IMR-90 (cell line): ENCODE results near the gene RAP1GAP. TPM values are rescaled to one million over a fixed set of nuclear protein-coding genes. Genes with fewer than 3 reads are reported as not detected.

ENCODE experiments used
- ATAC-seq: fragments of 200-7000 bp; cut with Tn5 transposase; 2 replicates; pipeline ENCODE4 v1.9.1; 2020; ENCODE audit warnings: low read depth, mild to moderate bottlenecking, moderate library complexity
- BruUV-seq: library from RNA; stranded (reverse); fragments of 400-500 nt; replicated peaks from 2 replicates; lab custom pipeline; 2021; lab: Mats Ljungman, UMichigan
- CTCF ChIA-PET: fragments of 300-600 bp; formaldehyde crosslinking; extraction: SDS; loops from one replicate; lab custom pipeline; 2021; ENCODE audit warnings: antibody characterized with exemption; lab: Yijun Ruan, JAX
- POLR2A ChIA-PET: fragments of 300-600 bp; sonication (Branson Sonifier 250); formaldehyde crosslinking; loops from one replicate; lab custom pipeline; 2022; ENCODE audit warnings: antibody characterized with exemption; ENCODE audit not compliant: unreplicated experiment; lab: Charles Lee
- DNase-seq: peaks from one replicate; pipeline ENCODE4 v3.0.0; 2013
- H2AFZ ChIP-seq: replicated peaks from 2 replicates; pipeline ENCODE3; 2013; ENCODE audit warnings: low read length, mild to moderate bottlenecking; ENCODE audit not compliant: poor library complexity
- H2AK5ac ChIP-seq: 2 replicates; pipeline ENCODE4 v1.6.1; 2013; ENCODE audit warnings: low read depth, low read length, inconsistent platforms
- H2AK9ac ChIP-seq: replicated peaks from 2 replicates; pipeline ENCODE3; 2013; ENCODE audit warnings: mild to moderate bottlenecking, low read depth, low read length, moderate library complexity; ENCODE audit not compliant: poor library complexity
- H2BK120ac ChIP-seq: 2 replicates; pipeline ENCODE4 v1.6.1; 2013; ENCODE audit warnings: low read depth, low read length, inconsistent platforms
- H2BK15ac ChIP-seq: 3 replicates; pipeline ENCODE4 v1.6.1; 2013; ENCODE audit warnings: low read depth, low read length, inconsistent platforms
- H2BK20ac ChIP-seq: 2 replicates; pipeline ENCODE4 v1.6.1; 2013; ENCODE audit warnings: low read depth, mild to moderate bottlenecking, inconsistent platforms, low read length, moderate library complexity
- H2BK5ac ChIP-seq: 2 replicates; pipeline ENCODE4 v1.6.1; 2013; ENCODE audit warnings: mild to moderate bottlenecking, low read depth, low read length, inconsistent platforms; ENCODE audit not compliant: poor library complexity, severe bottlenecking
- H3K14ac ChIP-seq: replicated peaks from 2 replicates; pipeline ENCODE4 v1.6.1; 2013; ENCODE audit warnings: low read depth, low read length, inconsistent platforms
- H3K18ac ChIP-seq: 2 replicates; pipeline ENCODE4 v1.6.1; 2013; ENCODE audit warnings: low read depth, low read length, control low read depth
- H3K23ac ChIP-seq: 2 replicates; pipeline ENCODE4 v1.6.1; 2013; ENCODE audit warnings: low read depth, low read length, inconsistent platforms
- H3K27ac ChIP-seq: 2 replicates; pipeline ENCODE4 v1.5.1; 2013; ENCODE audit warnings: mild to moderate bottlenecking, control low read depth, low read length; ENCODE audit not compliant: insufficient read depth
- H3K27me3 ChIP-seq: 2 replicates; pipeline ENCODE4 v1.6.1; 2013; ENCODE audit warnings: low read length; ENCODE audit not compliant: control insufficient read depth, insufficient read depth
- H3K36me3 ChIP-seq: 2 replicates; pipeline ENCODE4 v1.6.1; 2013; ENCODE audit warnings: low read length, mixed read lengths; ENCODE audit not compliant: control insufficient read depth, insufficient read depth
- H3K4ac ChIP-seq: 2 replicates; pipeline ENCODE4 v1.6.1; 2013; ENCODE audit warnings: low read depth, low read length, inconsistent platforms
- H3K4me1 ChIP-seq: 2 replicates; pipeline ENCODE4 v1.6.1; 2013; ENCODE audit warnings: low read length, mixed read lengths; ENCODE audit not compliant: control insufficient read depth, insufficient read depth
- H3K4me2 ChIP-seq: 2 replicates; pipeline ENCODE4 v1.6.1; 2013; ENCODE audit warnings: low read depth, mild to moderate bottlenecking, control low read depth, low read length, moderate library complexity
- H3K4me3 ChIP-seq: 2 replicates; pipeline ENCODE4 v1.5.1; 2013; ENCODE audit warnings: low read depth, mild to moderate bottlenecking, control low read depth, low read length, moderate library complexity; ENCODE audit not compliant: insufficient read depth
- H3K56ac ChIP-seq: 2 replicates; pipeline ENCODE4 v1.6.1; 2013; ENCODE audit warnings: low read length, inconsistent platforms; ENCODE audit not compliant: insufficient read depth; ENCODE audit errors: extremely low read depth
- H3K79me1 ChIP-seq, 2 experiments: 2 replicates each; pipeline ENCODE4 v1.6.1; 2013; ENCODE audit warnings: low read length in 2 of 2, inconsistent platforms in 1 of 2, low read depth in 1 of 2
- H3K9ac ChIP-seq: 2 replicates; pipeline ENCODE4 v1.6.1; 2013; ENCODE audit warnings: low read depth, low read length, control low read depth
- H3K9me1 ChIP-seq: 2 replicates; pipeline ENCODE4 v1.6.1; 2013; ENCODE audit warnings: low read length, inconsistent platforms; ENCODE audit not compliant: insufficient read depth
- H3K9me3 ChIP-seq: 2 replicates; pipeline ENCODE4 v1.6.1; 2013; ENCODE audit warnings: low read length; ENCODE audit not compliant: control insufficient read depth, insufficient read depth
- H4K20me1 ChIP-seq: 2 replicates; pipeline ENCODE4 v1.6.1; 2013; ENCODE audit warnings: low read length, inconsistent platforms; ENCODE audit not compliant: insufficient read depth
- H4K5ac ChIP-seq: 2 replicates; pipeline ENCODE4 v1.6.1; 2013; ENCODE audit warnings: mild to moderate bottlenecking, low read depth, low read length, control low read depth
- H4K8ac ChIP-seq, 2 experiments: 2 replicates each; pipeline ENCODE4 v1.6.1; 2013; ENCODE audit warnings: low read depth in 2 of 2, low read length in 2 of 2, control low read depth in 1 of 2, inconsistent platforms in 1 of 2
- H4K91ac ChIP-seq: 2 replicates; pipeline ENCODE4 v1.6.1; 2013; ENCODE audit warnings: low read depth, low read length, inconsistent platforms; ENCODE audit not compliant: insufficient read depth
- BHLHE40 ChIP-seq: fragments of 150-350 bp; IDR thresholded peaks from 2 replicates; pipeline ENCODE4 v1.6.1; 2016; ENCODE audit warnings: mild to moderate bottlenecking, low read depth, low read length
- CEBPB ChIP-seq: IDR thresholded peaks from 2 replicates; pipeline ENCODE4 v1.6.1; 2012; ENCODE audit warnings: low read depth, low read length, improper control_type of control experiment
- CHD1 ChIP-seq: IDR thresholded peaks from 2 replicates; pipeline ENCODE4 v1.6.1; 2012; ENCODE audit warnings: low read depth, low read length, improper control_type of control experiment
- NFE2L2 ChIP-seq: fragments of 150-350 bp; IDR thresholded peaks from 2 replicates; pipeline ENCODE4 v1.6.1; 2016; ENCODE audit warnings: low read depth, mild to moderate bottlenecking, low read length
- RFX5 ChIP-seq: IDR thresholded peaks from 2 replicates; pipeline ENCODE4 v1.8.0; 2012; ENCODE audit warnings: low read depth, mild to moderate bottlenecking, low read length, moderate library complexity
- WGBS, 2 experiments: methylation state at CpG; one replicate each; pipeline versions ENCODE4 v1.1.5 to v1.1.7; 2013; ENCODE audit warnings: missing lambda C conversion rate in 2 of 2; ENCODE audit not compliant: insufficient read length in 1 of 2; ENCODE audit errors: extremely low coverage in 2 of 2; 5-methylcytosine and 5-hydroxymethylcytosine counted together
- dilution Hi-C: fragments of 300-500 bp; cut with HindIII; formaldehyde crosslinking; loops from one replicate; pipeline ENCODE4 v1.14.3; 2018; ENCODE audit warnings: low sequenced_read_pairs; ENCODE audit not compliant: unreplicated experiment
- in situ Hi-C: fragments of 300-500 bp; cut with MboI; formaldehyde crosslinking; loops from 3 replicates; pipeline ENCODE4 v1.14.3; 2019; ENCODE audit warnings: low sequenced_read_pairs, inconsistent platforms, mixed read lengths
- intact Hi-C: fragments of 100-400 bp; cut with micrococcal nuclease; formaldehyde crosslinking; loops from 2 replicates; pipeline ENCODE4 v1.10.0; 2022
- polyA plus RNA-seq, 3 experiments: library from polyadenylated mRNA; depleted of rRNA; stranded (reverse); fragments of >200 nt; gene quantifications; 2 replicates each; pipeline ENCODE4 v1.2.3, GENCODE V29; 2012; ENCODE audit warnings: low replicate concordance in 1 of 3
- total RNA-seq: library from RNA; depleted of rRNA; stranded (reverse); fragments of >200 nt; gene quantifications from 2 replicates; pipeline ENCODE4 v1.2.3, GENCODE V29; 2012
- TF ChIP-seq, protein P1 (sequence below): conservative IDR thresholded peaks from 2 replicates; pipeline ENCODE4 v1.5.1; 2012; ENCODE audit warnings: mild to moderate bottlenecking, low read depth, low read length, improper control_type of control experiment

RAP1GAP gene
- total and polyA plus RNA-seq, 2 of the 4 experiments (the other 2 are of a cell fraction): under 0.01 to 0.10 TPM

DNA sequence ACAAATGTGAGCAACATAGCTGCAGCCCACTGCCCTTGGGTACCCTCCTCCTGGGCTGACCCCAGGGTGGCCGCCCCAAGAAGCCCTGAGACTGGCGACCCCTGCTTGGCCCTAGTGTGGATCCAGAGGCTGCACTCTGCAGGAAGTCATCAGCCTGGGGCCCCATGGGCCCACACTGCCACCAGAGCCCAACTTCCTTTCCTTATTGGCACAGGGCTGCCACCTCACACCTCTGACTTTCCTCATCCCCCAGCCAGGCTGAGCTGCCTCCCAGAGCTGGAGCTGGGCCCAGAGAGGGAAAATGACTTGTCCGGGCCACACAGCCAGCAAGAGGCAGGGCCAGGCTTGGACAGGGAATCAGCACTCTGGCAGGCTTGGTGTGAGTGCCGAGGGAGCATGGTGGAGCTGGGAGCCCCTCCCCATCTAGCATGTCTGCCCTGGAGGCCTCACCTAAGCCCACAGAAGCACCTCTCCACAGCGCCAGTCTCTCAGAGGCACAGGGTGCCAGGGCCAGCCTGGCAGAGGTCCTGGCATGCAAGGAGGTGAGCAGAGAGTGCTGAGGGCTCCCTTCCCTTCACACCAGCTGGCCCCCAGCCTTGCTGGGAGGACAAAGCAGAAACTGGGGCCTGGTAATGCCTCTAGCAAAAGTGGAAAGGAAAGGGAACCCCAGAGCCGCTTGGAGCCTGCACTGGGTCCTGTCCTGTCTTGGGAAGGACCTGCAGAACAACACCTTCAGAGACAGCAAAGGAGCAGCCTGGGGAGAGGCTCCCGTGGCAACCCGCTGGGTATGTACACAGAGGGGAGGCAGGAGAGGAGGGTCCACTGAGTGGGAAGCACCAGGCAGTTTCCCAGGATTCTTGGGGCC is 3.2 kb downstream of the RAP1GAP start:
- CTCF ChIA-PET: interaction anchor here (0.5 kb wide), 1 partner anchor 118 kb away, joined by 3 read pairs; no protein-coding TSS in a partner anchor
- H2BK5ac ChIP-seq: no peak overlapping the region
- dilution Hi-C loops: no loop called here
- no peak overlapping the region for H2BK15ac ChIP-seq
- H4K5ac ChIP-seq: no peak overlapping the region
- peaks cover 11% of the 10 kb centered on the region; the same call in 1 of the 2 replicates for H4K20me1 ChIP-seq
- POLR2A ChIA-PET: no interaction called here
- no peak overlapping the region for H4K8ac ChIP-seq
- no peak overlapping the region for H3K56ac ChIP-seq
- H3K18ac ChIP-seq: no peak overlapping the region
- 53% methylated on average over 2 of the region's 8 CpGs; no CpG with 5 or more reads in 1 of the 2 experiments for WGBS, 2 experiments
- no peak overlapping the region for H3K14ac ChIP-seq
- H3K36me3 ChIP-seq: no peaks in the 10 kb centered on the region
- no peak for TF ChIP-seq BHLHE40
- TF ChIP-seq NFE2L2: no peak
- TF ChIP-seq, protein P1, sequence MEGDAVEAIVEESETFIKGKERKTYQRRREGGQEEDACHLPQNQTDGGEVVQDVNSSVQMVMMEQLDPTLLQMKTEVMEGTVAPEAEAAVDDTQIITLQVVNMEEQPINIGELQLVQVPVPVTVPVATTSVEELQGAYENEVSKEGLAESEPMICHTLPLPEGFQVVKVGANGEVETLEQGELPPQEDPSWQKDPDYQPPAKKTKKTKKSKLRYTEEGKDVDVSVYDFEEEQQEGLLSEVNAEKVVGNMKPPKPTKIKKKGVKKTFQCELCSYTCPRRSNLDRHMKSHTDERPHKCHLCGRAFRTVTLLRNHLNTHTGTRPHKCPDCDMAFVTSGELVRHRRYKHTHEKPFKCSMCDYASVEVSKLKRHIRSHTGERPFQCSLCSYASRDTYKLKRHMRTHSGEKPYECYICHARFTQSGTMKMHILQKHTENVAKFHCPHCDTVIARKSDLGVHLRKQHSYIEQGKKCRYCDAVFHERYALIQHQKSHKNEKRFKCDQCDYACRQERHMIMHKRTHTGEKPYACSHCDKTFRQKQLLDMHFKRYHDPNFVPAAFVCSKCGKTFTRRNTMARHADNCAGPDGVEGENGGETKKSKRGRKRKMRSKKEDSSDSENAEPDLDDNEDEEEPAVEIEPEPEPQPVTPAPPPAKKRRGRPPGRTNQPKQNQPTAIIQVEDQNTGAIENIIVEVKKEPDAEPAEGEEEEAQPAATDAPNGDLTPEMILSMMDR: no peak
- TF ChIP-seq CHD1: no peak
- TF ChIP-seq RFX5: no peak
- no peak for TF ChIP-seq CEBPB
- H3K9ac ChIP-seq: no peak overlapping the region
- in situ Hi-C loops: no loop called here
- ATAC-seq: peak; percentile 21
- BruUV-seq: no TSS peak
- no peak overlapping the region for H2AK9ac ChIP-seq
- H2AK5ac ChIP-seq: no peak overlapping the region
- H3K4me2 ChIP-seq: no peak overlapping the region
- peak overlapping the region; percentile 19 for H2AFZ ChIP-seq
- no peaks in the 10 kb centered on the region for H3K9me3 ChIP-seq
- no peaks in the 10 kb centered on the region for H3K4me1 ChIP-seq
- DNase-seq: peak; percentile 7
- no peak overlapping the region for H2BK20ac ChIP-seq
- no peak overlapping the region for H3K23ac ChIP-seq
- H4K91ac ChIP-seq: no peak overlapping the region
- H3K9me1 ChIP-seq: no peaks in the 10 kb centered on the region; the same call in 1 of the 2 replicates
- H3K79me1 ChIP-seq: no peaks in the 10 kb centered on the region
- H3K27ac ChIP-seq: no peak overlapping the region
- intact Hi-C loops: no loop called here
- H3K4me3 ChIP-seq: no peak overlapping the region
- peaks cover 95% of the 10 kb centered on the region for H3K27me3 ChIP-seq
- no peak overlapping the region for H2BK120ac ChIP-seq
- no peak overlapping the region for H3K4ac ChIP-seq
